GM18498 (cell line): ENCODE data around the gene CAPZB.

Source experiments
- ATAC-seq: cut with Tn5 transposase; IDR thresholded peaks from one replicate; pipeline ENCODE4 v1.9.1; 2021; ENCODE audit warnings: mild to moderate bottlenecking, moderate library complexity; ENCODE audit not compliant: unreplicated experiment

CAPZB gene

DNA sequence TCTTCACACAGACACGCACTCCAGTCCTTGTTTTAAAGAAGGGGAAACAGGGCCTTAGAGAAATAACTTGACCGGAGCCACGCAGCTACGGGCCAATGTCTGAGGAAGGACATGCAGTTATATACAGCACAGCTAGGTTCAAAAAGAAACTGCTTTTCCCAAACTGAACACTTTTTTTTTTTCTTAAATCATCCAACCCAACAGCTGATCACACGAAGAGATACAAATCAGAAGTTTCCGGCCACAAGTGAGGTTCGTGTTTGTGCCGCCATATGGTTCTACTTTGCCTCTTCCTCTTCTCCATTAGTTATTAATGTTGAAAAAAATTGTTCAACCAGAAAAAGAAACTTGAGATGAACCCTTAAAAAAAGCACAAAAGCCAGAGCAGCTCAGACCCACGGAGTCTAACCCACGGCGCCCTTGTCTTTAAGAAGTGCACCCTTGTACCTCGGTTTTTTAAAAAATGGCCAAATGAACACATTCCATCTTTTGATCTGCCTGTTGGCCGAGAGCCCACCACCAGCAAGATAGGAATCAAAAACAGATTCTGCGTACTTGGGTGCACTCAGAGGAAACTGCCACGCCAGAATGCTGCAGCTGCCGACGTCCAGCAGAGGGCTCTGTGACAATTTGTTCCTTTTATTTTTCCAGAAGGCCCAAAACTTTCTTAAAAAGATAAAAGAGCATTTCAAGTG, 94.3 kb downstream of the CAPZB start:
- peak; percentile 61 for ATAC-seq

DNA sequence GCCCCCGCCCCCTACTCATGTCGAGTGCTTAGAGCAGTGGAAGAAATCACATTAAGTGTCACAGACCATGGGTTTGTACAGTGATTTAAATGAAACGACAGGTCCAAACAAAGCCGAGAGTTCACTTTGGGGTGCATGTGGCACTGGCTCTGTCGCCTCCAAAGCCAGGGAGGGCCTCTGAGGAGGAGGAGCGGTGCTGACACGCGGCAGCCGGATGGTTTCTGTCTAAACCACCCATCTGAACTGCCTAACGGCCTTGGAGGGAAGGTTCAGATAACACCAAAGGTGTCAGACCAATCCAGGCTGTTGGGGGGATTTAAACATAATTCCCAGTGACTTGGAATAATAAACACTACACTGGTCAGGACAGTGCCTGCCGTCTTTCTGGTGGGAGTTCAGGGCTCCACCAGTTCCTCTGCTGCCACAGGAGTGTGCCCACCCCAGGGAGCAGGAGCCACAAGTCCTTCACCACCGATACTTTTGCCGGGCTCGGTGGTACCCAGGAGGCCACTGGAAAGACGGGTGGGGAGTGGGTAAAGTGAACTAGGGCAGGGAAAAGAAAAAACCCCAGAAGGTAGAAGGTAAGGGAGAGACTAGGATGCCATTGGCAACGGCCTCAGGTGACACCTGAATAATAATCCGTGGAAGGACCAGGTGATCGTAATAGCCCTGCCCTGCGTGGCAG, 95.0 kb downstream of the CAPZB start:
- no peak for ATAC-seq

DNA sequence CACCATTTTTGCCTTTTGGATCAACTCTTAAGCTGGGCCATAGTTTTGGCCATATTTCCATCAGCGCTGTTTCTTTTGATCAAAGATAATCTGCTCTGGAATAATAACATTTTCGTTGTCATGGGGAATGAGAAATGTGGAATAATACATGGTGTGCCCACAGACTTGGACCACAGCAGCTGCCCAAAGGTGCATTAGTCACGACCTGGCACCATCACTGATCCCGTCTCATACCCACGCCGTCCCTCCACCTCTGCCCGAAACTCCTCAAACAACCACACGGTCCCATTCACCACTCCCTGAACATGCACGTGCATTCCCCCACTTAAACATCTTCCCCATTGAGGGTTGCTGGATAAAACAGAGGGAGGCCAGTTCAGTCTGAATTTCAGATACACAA, 96.4 kb downstream of the CAPZB start:
- no peak for ATAC-seq

DNA sequence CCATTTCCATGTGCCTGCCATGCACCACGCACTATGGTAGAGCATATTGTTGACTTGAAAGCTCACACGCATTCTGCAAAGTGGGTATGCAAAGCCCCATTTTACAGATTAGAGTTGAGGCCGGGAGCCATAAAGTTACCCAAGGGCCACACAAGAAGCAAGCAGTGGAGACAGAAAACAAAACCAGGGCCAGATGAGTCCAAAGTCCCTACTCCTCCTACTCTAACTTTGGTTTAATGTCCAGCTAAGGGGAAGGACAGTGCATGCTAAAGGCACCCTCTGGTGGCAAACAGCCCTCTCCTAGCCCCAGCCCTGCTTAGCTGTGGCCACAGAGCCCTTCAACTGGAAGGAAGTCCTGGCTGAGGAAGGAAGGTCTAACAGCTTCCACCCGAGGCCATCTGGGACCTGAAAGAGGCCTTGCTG, 98.3 kb downstream of the CAPZB start:
- no peak for ATAC-seq

DNA sequence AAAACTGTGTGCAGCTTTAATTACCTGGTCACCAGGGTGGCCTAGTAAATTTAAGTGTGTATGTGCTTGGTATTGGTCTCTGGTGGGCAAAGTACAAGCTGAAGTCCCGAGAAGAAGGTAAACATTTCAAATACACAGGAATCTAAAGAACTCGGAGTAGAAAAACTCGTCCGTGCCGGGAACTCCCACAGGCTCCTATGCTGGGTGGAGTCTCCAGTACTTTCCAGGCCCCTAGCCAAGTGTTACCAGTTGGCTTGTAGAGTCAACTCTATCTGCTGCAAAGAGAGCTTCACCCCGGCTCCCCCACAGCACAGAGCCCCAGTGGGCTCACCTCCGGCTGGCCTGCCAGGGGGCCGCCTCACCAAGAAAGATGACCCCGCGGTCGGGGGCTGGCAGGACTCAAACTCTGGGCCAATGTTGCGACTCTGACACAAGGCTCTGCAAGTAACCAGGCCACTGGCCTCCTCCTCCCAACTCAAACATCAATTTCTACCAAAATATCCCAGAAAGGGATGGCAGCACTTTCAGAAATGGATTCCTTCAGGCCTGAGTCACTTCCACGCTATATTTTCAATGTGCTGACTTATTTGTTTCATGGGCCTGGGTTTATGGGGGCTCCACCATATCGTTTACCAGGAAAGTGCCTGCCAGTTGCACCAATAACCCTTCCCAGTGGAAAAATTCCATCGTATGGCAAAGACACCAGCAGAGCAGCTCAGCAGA, 99.3 kb downstream of the CAPZB start:
- no peak for ATAC-seq

DNA sequence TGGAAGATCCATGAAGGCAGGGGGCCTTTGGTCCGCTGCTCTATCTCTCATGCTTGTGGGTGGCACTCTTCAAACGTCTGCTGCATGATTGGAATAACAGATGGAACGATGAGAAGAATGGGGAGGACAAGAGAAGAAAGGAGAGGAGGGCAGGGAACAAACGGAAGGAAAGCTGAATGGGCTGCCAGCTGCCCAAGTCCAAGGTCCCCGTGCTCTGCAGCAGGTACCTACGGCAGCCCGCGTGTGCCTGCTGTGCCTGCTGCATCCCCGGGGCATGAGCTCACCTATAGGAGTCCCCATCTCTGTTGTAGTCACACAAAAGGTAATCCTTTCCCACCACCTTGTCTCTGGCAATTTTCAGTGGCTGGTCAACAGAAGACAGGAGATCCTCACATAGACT, 100.1 kb downstream of the CAPZB start:
- no peak for ATAC-seq

DNA sequence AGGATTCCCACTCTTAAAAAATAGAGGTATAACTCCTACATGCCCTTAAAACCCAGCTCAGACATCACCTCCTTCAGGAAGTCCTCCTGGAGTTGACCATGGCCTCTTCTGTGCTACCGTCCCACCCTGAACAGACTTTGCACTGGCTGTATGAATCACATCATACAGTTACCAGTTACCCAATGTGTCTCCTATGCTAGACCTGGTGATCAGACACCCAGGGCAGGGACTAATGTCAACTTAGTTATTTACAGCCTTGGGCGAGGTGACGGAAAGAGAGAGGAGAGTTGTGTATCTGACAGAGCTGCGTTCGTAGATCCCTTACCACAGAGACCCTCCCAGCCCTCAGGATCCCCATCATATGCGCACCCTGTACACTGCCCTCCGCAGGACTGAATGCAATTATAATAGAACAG, 100.6 kb downstream of the CAPZB start:
- ATAC-seq, result no peak

DNA sequence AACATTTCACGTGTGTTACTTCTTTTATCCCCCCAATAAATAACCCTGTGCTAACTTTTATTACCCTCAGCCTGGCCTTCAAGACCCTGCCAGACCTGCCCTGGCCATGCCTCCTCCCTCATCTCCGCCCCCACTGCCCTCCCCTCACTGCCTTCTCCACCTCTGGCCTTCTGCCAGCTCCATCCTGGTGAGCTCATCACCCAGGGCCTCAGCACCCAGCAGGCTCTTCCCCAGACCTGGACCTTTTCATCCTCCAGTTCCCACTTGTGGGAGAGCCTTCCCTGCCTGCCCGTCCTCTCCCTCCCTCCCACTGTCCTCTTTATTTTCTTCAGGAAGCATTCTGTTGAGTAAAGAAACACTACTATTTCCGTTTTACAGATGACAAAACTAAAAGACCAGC, 101.2 kb downstream of the CAPZB start:
- ATAC-seq, result no peak

DNA sequence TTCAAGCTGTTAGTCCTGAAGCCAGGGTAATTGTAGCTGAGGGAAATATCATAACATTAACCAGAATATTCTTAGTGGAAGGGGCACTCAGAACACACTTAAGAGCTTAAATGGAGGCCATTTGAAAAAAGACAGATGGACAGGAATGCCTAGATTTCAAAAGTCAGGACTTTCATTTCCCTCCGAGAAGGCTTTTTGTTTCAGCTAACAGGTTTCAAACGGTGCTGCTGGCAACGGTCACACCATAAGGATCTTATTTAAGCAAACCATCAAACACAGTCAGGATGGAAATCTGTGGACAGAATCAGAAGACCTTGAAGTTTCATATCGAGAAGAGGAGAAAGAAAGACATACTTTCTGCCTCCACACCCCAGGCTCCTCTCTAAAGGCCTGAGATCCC, 103.1 kb downstream of the CAPZB start:
- ATAC-seq, result no peak

DNA sequence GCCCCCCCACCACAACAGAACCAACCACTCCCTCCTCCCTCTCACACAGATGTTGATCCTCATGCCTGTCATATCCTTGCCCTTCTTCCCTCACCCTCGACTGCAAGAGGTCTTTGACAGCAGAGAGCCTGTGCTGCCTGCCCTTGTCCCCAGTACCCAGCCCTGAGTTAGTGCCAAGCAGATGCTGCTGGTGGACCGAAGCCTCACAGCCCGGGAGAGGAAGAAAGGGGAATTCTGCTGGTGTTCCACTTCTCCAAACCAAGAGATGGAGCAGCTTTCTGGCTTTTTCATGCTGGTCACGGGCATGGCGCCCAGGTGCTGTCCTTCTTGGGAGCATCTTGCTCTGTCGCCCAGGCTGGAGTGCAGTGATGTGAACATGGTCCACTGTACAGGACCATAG, 104.1 kb downstream of the CAPZB start:
- no peak for ATAC-seq

DNA sequence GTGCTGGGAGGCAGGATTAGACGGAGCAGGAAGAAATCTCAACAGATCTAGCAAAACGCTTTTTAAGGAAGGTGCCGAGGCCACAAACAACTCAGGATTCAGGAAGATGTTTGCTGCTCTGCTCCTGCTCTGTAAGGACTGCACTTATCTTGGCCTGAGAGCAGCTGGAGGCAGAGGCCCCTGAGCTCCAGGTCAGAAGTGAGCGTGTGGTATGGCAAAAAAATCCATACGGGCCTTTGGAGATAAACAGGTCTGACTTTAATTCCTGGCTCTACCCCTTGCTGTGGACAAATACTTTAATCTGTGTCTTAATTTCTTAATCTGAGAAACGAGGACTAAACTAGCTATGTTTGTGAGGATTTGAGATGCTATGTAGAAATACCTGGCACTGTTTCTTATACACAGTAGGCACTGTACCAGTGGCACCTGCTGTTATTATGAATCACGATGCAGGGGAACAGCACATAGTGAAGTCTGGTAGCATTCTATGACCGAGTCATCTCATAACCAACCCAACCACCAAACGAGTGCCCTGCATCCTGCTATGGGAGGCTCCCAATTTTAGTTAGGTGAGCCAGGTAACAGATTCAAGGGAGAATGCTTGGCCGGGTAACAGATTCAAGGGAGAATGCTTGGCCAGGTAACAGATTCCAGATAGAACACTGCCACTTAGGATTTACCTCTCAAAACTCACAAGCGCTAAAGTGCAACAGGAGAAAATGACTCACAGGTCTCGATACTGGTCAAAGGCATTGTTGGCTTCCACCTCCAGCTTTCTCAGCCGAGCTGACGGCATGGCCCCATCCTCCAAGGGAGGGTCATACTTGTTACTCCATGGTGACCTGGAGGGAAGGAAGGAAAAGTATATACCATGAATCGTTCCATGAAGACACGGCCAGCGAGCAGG, 107.3 kb downstream of the CAPZB start:
- ATAC-seq, result no peak

DNA sequence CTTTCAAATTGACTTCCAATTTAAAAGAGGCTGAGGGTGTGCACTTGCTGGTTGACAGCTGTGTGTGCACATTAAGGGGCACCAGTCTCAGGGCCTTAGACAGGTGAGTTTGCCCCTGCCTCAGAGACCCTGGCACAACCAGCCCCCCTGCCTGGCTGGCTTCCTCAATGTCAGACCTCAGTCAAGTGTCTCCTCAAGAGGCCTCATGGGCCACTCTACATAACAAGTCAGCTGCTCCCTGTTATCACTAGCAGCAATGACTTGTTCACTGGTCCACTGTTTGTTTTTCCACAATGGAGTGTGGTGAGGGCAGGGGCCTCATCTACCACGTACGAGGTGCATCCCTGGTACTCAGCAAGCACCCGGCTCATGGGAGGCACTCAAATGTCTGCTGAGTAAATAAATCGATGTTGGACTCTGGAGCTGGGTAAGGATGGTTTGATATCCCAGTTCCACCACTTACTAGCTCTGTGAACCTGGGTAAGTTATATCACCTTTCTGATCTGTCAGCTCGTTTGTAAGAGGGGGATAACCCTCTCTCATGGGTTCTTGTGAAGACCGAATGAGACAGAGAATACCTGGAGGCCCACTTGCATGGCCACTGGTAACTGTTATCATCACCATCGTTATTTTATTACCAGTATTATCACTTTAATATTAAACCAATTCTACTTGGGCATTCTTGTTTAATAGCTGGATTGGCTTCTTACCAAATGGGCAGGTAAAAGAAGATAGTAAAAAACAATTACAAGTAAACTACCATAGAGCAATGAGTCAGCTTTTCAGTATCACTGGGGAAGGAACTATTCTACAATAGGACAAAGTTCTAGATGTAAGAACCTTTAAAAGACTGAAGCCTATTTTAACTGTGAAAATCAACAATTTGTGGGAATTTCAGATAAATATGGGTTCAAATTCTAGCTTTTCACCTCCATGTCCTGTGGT, 108.6 kb downstream of the CAPZB start:
- ATAC-seq, result no peak

DNA sequence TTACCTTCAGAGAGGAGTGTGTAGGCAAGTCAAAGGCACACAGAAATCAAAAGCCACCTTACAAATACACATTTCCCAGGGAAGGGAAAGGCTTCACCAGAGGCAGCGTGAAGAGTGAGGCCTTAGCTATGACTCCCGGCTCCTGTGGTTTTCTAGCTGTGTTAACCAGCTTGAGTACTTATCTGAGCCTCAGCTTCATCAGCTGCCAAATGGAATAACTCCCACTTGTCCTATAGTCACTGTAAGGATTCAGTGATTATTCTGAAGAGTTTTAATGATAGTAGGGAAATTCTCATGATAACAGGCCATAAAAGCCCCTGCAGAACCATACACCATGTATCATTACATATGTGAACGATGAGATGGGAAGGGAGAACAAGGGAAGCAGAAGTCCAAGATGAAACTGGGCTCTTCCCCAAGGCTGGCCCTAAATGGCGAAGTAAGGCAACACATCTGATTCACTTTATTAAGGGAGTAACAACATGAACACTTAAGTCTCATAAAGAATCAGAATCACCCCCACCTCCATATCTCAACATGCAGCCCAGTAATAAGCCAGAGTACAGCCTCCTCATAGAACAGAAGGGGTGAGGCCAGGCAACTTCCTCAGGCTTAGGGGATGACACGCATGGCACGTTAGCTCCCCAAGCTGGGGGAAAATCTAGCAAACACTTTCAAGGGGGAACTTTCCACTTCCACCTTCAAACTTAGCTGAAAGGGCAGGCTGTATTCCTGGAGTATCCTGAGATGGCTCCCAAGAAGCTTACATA, 109.5 kb downstream of the CAPZB start:
- no peak for ATAC-seq

DNA sequence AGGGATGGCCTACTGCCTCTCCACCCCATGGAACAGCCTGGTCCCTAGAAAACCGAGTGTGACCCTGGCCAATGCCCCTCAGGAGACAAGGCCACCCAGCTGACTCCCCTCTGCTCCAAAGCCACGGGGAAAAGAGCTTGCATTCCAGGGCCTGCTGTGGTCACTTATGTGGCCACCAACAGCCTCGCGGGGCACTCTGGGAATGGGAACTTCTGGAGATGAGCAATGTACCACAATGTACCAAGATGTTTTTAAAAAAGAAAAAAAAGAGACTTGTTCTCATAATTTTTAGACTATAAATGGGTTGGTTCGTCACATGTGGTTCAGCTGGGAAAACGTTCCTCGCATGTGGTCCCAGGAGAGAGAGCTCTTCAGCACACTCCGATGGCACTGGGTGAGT, 110.4 kb downstream of the CAPZB start:
- ATAC-seq, result no peak

DNA sequence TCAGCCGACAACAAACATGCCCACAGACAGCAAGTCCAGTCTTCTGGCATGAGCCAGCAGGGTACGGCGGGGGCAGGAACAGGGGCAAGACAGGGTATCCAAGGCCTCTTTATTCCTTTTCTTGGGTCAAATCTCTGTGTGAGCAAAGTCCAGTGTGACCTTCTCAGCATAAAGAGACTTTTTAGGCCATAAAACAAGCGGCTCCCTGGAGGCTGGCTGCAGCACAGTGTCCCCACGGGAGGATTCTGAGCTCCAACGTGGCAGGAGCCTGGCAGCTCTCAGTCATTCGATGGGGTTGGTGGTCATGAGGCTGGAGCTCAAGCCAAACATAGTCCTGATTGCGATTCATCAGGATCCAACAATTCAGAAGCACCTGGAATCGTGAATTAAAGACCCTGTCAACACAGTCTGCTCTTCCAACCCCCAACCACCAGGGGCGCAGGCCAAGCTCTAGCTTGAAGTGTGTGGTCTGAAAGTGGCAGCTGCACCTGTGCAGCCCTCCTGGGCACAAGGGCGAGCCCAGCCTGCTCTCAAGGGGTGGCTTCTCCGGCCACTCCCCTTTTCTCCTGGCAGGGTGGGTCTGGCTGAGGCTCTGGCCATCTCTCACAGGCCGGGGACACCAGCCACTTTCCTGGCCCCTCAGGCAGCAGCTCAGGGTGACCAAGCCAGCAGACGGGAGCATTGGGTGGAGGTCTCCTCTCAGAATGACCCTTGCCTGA, 111.1 kb downstream of the CAPZB start:
- no peak for ATAC-seq

DNA sequence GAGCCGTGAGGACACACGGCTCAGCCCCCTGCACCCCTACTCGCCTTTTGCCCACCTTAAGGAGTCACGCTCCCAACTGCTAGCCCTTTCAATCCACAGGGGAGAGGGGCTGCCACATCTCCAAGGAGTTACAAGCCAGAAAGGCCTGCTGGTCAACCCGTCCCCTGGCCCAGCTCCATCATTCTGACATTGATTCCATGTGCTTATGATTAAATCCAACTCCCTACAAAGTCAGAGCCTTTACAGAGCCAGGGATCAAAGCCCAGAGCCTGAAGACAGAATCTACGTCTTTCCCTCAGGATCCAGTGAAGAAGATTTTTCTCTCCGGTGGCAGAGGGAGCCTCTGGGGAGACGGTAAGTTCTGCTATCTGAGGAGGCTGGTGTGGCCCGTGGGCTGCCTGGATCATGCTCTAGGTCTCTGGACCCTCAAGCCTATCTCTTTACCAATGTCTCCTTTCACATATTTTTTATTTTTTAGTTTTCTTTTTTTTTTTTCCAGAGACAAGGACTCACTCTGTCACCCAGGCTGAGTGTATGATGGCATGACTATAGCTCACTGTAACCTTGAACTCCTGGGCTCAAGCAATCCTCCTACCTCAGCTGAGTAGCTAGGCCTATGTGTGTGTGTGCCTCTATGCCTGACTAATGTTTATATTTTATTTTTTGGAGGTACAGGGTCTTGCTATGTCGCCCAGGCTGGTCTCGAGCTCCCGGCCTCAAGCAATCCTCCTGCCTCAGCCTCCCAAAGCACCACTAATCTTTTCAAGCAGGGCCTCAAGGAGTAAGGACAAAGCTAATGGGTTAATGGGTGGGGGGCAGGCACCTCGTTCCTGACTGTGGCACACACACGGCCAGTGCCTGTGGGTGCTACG, 111.9 kb downstream of the CAPZB start:
- no peak for ATAC-seq

DNA sequence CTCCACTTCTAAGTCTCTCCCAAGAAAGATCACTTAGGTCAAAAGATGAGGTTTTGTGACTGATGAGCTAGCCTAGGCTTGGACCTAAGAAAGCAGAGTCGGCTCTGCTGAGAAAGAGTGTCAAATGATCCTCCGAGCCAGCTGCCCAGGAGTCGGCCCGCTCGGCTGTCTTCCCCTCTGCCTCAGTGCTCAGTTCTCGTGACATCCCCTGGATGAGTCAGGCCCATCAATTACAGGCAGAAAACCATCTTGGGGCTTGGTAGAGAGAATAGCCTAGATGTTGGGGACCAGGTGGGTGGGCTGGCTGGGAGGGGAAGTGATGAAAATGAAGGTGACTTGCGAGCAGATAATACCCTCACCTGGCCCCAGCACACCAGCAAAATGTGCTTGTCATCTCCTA, 112.7 kb downstream of the CAPZB start:
- no peak for ATAC-seq

DNA sequence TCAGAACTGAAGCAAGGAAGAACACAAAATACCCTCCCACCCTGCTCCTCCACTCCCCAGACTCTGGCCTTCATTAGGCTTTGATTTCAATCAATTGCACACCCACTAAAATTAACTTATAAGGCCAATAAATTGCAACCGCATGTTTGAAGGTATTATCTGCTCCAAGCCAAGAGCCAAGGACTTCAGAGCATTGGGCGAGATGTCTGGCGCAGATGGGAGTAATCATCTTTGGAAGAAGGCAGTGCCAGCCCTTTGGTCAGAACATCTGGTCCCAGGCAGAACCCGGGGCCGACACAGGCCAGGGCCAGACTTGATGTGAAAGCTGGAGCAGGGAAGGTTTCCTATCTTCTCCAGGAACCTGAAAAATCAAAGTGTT, 113.2 kb downstream of the CAPZB start:
- no peak for ATAC-seq
